ENCODE data around the gene CLCN5.

GRCh38 chrX:49921109-49921508, 1.3 kb upstream of the CLCN5 start:
- TF ChIP-seq, protein P1, sequence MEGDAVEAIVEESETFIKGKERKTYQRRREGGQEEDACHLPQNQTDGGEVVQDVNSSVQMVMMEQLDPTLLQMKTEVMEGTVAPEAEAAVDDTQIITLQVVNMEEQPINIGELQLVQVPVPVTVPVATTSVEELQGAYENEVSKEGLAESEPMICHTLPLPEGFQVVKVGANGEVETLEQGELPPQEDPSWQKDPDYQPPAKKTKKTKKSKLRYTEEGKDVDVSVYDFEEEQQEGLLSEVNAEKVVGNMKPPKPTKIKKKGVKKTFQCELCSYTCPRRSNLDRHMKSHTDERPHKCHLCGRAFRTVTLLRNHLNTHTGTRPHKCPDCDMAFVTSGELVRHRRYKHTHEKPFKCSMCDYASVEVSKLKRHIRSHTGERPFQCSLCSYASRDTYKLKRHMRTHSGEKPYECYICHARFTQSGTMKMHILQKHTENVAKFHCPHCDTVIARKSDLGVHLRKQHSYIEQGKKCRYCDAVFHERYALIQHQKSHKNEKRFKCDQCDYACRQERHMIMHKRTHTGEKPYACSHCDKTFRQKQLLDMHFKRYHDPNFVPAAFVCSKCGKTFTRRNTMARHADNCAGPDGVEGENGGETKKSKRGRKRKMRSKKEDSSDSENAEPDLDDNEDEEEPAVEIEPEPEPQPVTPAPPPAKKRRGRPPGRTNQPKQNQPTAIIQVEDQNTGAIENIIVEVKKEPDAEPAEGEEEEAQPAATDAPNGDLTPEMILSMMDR (IDR thresholded peaks at IDR 0.05), result no peak
- no peak for TF ChIP-seq POLR2A (IDR thresholded peaks at IDR 0.05)
